T-helper 17 cell (primary cell): ENCODE data around the gene DHTKD1. TPM values are rescaled to one million over a fixed set of nuclear protein-coding genes. Genes with fewer than 3 reads are reported as not detected.

ENCODE experiments used
- ATAC-seq: fragments of 150-1000 bp; cut with Tn5 transposase; 2 replicates; pipeline ENCODE4 v1.10.0; 2021; ENCODE audit warnings: mild to moderate bottlenecking, moderate library complexity
- DNase-seq, 3 donors: peaks; one replicate each; pipeline versions ENCODE4 v3.0.0 to v3.0.0-alpha.2; 2020 to 2021
- H3K9me3 ChIP-seq: one replicate; pipeline ENCODE4 v1.7.0; 2013; ENCODE audit warnings: low read length, mild to moderate bottlenecking; ENCODE audit not compliant: control insufficient read depth, poor library complexity, severe bottlenecking
- H3K27ac Mint-ChIP-seq: one replicate; pipeline ENCODE4 v1.8.0; 2022; ENCODE audit warnings: mild to moderate bottlenecking, moderate library complexity, mixed read lengths
- H3K27me3 Mint-ChIP-seq: one replicate; pipeline ENCODE4 v1.8.0; 2022; ENCODE audit warnings: mixed read lengths
- H3K36me3 Mint-ChIP-seq: one replicate; pipeline ENCODE4 v1.8.0; 2022; ENCODE audit warnings: low read depth, mixed read lengths
- H3K4me1 Mint-ChIP-seq: one replicate; pipeline ENCODE4 v1.8.0; 2022; ENCODE audit warnings: mild to moderate bottlenecking, mixed read lengths
- H3K4me3 Mint-ChIP-seq: one replicate; pipeline ENCODE4 v1.8.0; 2022; ENCODE audit warnings: mild to moderate bottlenecking, moderate library complexity, mixed read lengths
- total RNA-seq, 4 donors: library from RNA in 2 of 4; stranded (reverse) in 2 of 4; gene quantifications; one replicate each; pipeline ENCODE4 v1.2.3 and lab custom pipeline; 2022 to 2026

The DHTKD1 gene
- total RNA-seq, 2 donors from 2014 or later: 8.9 to 10.3 TPM

DNA sequence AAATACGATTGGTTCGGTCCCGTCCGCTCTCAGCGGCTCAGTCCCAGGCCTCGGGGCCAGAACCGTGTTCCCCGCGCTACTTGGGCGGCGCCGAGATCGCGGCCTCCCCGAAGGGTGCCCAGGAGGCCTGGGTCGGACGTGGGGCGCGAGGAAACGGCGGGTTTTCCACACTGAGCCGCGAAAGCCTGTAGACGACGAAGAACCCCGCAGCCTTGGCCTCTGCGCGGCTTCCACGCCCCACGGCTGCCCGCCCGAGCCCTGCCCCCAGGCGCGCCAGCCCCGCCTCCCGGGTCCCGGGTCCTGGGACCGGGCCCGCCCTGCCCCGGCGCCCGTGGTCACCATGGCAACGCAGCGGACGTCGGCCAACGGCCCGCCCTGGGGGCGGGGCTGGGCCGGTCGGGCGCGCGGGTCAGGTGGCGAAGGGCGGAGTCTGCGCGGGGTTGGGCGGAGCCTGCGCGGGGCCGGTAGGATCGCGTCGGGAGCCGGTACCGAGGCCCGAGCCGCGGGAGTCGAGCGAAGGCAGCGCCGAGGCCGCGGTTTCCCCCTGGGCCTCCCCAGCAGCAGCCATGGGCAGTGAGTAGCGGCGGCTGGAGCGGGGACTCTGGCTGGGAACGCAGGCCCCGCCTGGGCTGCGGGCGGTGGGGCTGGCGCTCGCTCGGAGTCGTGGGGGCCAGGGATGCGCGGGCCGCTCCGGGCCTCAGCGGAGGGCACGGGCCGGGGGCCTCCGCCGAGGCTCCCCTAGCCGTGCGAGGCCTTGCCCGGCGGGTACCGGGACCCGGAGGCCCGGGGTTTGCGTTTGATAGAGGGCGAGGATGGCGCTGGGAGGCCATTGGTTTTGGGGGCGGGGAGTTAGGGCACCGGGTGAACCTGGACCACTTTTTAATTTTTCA, 60.7 kb downstream of the DHTKD1 start, which contains the start of gene SEC61A2:
SEC61A2 (plus strand) TSS at position 456 of the 890 bp plus-strand sequence; CDS start at position 567, 111 bp downstream.
- H3K4me3 Mint-ChIP-seq: peak within 1 kb of the TSS; percentile 89
- H3K9me3 ChIP-seq: no peaks in the 10 kb centered on the region
- peaks cover 20% of the 10 kb centered on the region for H3K4me1 Mint-ChIP-seq
- H3K27me3 Mint-ChIP-seq: no peaks in the 10 kb centered on the region
- H3K27ac Mint-ChIP-seq: peak within 1 kb of the TSS; percentile 86
- peak; percentile 99 to 100 (median 100) for DNase-seq
- H3K36me3 Mint-ChIP-seq: no peaks in the 10 kb centered on the region
- peak; percentile 91 for ATAC-seq

DNA sequence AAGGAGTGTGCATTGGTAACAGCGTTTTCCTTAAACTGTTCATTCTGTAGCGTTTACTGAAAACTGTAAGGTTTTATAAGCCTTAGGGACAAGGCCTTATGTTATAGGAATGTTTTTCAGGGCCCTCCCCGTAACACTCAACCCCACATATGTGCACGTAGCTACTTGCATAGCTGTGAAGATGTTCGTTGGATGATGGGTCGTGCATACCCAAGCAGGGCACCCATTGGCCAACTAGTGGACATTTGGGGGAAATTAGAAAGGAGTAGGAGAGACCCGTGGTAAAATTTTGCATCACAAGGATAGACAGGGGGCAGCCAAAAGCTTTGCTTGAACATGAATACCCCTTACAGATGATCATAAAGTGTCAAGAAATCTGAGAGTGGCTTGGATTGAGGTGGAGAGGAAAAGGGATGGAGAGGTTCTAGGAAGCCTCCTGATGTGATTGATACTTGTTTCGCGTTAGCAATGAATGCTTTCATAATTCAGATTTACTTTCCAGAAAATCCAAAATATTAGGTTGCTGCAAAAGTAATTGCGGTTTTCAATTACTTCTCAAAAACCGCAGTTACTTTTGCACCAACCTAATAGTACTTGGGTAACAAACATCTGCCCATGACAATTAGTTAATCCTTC, 61.6 kb downstream of the DHTKD1 start:
- Mint-ChIP-seq H3K4me1 (peaks cover 20% of the 10 kb centered on the region), H3K4me3 (peak overlapping the region; percentile 89), H3K36me3 (no peaks in the 10 kb centered on the region), H3K27me3 (no peaks in the 10 kb centered on the region), H3K27ac (peak overlapping the region; percentile 86)
- ATAC-seq (peak; percentile 9), DNase-seq (no peak)
- H3K9me3 ChIP-seq: no peaks in the 10 kb centered on the region

GRCh38 chr10:12135631-12136030, 66.9 kb downstream of the DHTKD1 start:
- H3K36me3 Mint-ChIP-seq: no peaks in the 10 kb centered on the region
- no peaks in the 10 kb centered on the region for H3K9me3 ChIP-seq
- no peak overlapping the region for H3K4me3 Mint-ChIP-seq
- DNase-seq (no peak), ATAC-seq (no peak)
- peak overlapping the region; percentile 41 for H3K27ac Mint-ChIP-seq
- H3K4me1 Mint-ChIP-seq: peaks cover 11% of the 10 kb centered on the region
- no peaks in the 10 kb centered on the region for H3K27me3 Mint-ChIP-seq

DNA sequence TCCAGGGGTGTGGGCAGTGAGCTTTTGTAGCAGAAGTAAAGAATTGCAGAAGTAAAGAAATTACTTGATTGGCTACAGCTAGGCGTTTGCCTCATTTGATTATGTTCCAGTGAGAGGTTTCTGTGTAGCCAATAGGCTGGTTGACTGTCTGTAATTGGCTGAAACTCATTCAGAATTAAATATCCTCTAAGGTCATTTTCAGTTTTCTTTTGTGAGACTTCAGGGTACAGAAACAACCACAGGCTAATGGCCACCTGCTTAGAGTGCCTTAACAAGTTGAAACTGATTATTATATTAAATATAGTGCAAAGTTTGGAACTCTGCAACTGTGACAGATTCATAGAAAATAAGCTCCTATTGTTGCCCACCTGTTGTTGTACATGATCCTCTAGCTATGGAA, 71.3 kb downstream of the DHTKD1 start:
- no peak for ATAC-seq
- Mint-ChIP-seq H3K36me3 (peaks cover 6% of the 10 kb centered on the region), H3K4me1 (peaks cover 6% of the 10 kb centered on the region), H3K27ac (no peak overlapping the region), H3K27me3 (no peaks in the 10 kb centered on the region), H3K4me3 (no peak overlapping the region)
- no peak for DNase-seq
- H3K9me3 ChIP-seq: no peaks in the 10 kb centered on the region

- H3K27ac Mint-ChIP-seq: no peak overlapping the region
Measured at GRCh38 chr10:12144538-12144937, 75.8 kb downstream of the DHTKD1 start.

DNA sequence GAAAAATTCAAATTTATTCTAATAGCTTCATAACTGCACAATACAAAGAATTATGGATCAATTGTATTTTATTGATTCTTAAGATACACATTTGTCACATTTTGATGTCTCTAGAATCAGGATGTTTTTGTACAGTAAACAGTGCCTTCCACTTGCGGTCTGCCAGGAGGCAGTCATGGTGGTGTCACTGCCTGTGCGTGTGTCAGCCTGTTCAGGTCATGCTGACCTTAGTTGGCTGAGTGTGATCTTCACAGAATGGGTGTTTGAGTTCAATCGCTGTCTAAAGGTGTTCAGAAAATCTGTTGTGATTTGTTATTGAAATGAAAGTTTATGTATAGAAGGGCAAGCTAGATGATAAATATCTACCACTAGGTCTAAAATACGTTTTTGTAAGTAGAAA, 81.4 kb downstream of the DHTKD1 start:
- Mint-ChIP-seq H3K4me1 (peaks cover 4% of the 10 kb centered on the region), H3K27me3 (no peaks in the 10 kb centered on the region), H3K27ac (no peak overlapping the region), H3K4me3 (no peak overlapping the region), H3K36me3 (peaks cover 5% of the 10 kb centered on the region)
- no peaks in the 10 kb centered on the region for H3K9me3 ChIP-seq
- ATAC-seq (no peak), DNase-seq (no peak)

More at GRCh38 chr10:12144538-12144937, 75.8 kb downstream of the DHTKD1 start:
- Mint-ChIP-seq H3K27me3 (no peaks in the 10 kb centered on the region), H3K4me3 (peak overlapping the region; percentile 16), H3K36me3 (peaks cover 6% of the 10 kb centered on the region), H3K4me1 (peaks cover 2% of the 10 kb centered on the region)
- DNase-seq (no peak), ATAC-seq (no peak)
- no peaks in the 10 kb centered on the region for H3K9me3 ChIP-seq

DNA sequence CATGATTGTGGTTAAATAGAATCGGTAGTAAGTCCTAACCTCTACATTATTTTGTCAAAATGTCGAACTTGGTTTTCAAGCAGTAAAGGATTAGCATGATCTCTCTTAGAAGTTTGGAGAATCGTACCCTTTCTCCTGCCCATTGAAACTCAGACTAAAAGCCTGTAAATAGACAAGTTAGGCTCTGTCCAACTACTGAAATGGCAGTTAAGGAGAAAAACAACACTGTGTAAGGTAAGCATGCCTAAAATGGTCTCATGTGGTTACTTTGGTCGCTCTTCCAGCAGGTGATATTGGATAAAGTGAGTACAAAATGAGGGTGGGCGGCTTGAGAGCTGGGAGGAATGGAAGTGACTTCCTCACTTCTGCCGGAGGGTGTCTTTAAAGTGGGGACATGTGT, 85.8 kb downstream of the DHTKD1 start:
- Mint-ChIP-seq H3K27me3 (no peaks in the 10 kb centered on the region), H3K4me1 (peaks cover 4% of the 10 kb centered on the region), H3K27ac (no peak overlapping the region), H3K4me3 (no peak overlapping the region), H3K36me3 (peaks cover 5% of the 10 kb centered on the region)
- DNase-seq: no peak
- ATAC-seq: no peak
- H3K9me3 ChIP-seq: no peaks in the 10 kb centered on the region

GRCh38 chr10:12156367-12157123, 87.8 kb downstream of the DHTKD1 start:
- Mint-ChIP-seq H3K27me3 (no peaks in the 10 kb centered on the region), H3K4me1 (peaks cover 4% of the 10 kb centered on the region), H3K4me3 (no peak overlapping the region), H3K27ac (no peak overlapping the region), H3K36me3 (peaks cover 5% of the 10 kb centered on the region)
- DNase-seq (no peak), ATAC-seq (no peak)
- H3K9me3 ChIP-seq: no peaks in the 10 kb centered on the region

DNA sequence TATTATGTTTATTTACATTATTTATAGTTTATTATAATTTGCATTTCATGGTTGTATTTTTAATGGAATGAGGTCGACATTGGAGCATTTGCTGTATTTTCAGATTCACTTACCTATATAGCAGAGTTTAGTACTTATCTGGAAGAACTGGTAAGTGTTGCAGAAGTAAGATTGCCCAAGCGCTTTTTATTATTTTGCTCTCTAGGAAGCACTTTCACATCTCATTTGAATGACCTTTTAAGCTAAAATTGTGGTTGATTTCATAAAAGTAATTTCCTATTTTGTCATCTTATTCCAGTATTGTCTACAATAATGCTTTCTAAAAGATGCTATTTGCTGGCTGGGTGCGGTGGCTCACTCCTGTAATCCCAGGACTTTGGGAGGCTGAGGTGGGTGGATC, 89.4 kb downstream of the DHTKD1 start:
- H3K27me3 Mint-ChIP-seq: no peaks in the 10 kb centered on the region
- H3K4me1 Mint-ChIP-seq: peaks cover 4% of the 10 kb centered on the region
- peaks cover 5% of the 10 kb centered on the region for H3K36me3 Mint-ChIP-seq
- DNase-seq: no peak
- H3K9me3 ChIP-seq: no peaks in the 10 kb centered on the region
- H3K4me3 Mint-ChIP-seq: no peak overlapping the region
- no peak overlapping the region for H3K27ac Mint-ChIP-seq
- ATAC-seq: no peak

- Mint-ChIP-seq H3K27me3 (no peaks in the 10 kb centered on the region), H3K27ac (no peak overlapping the region), H3K4me3 (no peak overlapping the region), H3K4me1 (no peaks in the 10 kb centered on the region), H3K36me3 (peaks cover 5% of the 10 kb centered on the region)
- DNase-seq: no peak
- no peaks in the 10 kb centered on the region for H3K9me3 ChIP-seq
- no peak for ATAC-seq
Measured at GRCh38 chr10:12160664-12161063, 91.9 kb downstream of the DHTKD1 start.

- peaks cover 5% of the 10 kb centered on the region for H3K36me3 Mint-ChIP-seq
- no peaks in the 10 kb centered on the region for H3K9me3 ChIP-seq
- no peaks in the 10 kb centered on the region for H3K4me1 Mint-ChIP-seq
- H3K27me3 Mint-ChIP-seq: no peaks in the 10 kb centered on the region
- DNase-seq (no peak), ATAC-seq (no peak)
- no peak overlapping the region for H3K27ac Mint-ChIP-seq
- H3K4me3 Mint-ChIP-seq: no peak overlapping the region
Measured at GRCh38 chr10:12162927-12163326, 94.2 kb downstream of the DHTKD1 start.

GRCh38 chr10:12164085-12164484, 95.3 kb downstream of the DHTKD1 start:
- Mint-ChIP-seq H3K4me1 (no peaks in the 10 kb centered on the region), H3K36me3 (peaks cover 6% of the 10 kb centered on the region), H3K27ac (no peak overlapping the region), H3K4me3 (no peak overlapping the region), H3K27me3 (no peaks in the 10 kb centered on the region)
- ATAC-seq (no peak), DNase-seq (no peak)
- no peaks in the 10 kb centered on the region for H3K9me3 ChIP-seq

GRCh38 chr10:12165036-12165435, 96.3 kb downstream of the DHTKD1 start:
- DNase-seq: no peak
- Mint-ChIP-seq H3K27ac (peak overlapping the region; percentile 66), H3K4me1 (no peaks in the 10 kb centered on the region), H3K36me3 (peaks cover 9% of the 10 kb centered on the region), H3K4me3 (no peak overlapping the region), H3K27me3 (no peaks in the 10 kb centered on the region)
- H3K9me3 ChIP-seq: no peaks in the 10 kb centered on the region
- no peak for ATAC-seq
